H1 (cell line): ENCODE results near the gene AP2A2.

Experiments
- EZH2 ChIP-seq: fragments of 200-600 bp; sonication (generic); IDR thresholded peaks from 2 replicates; pipeline ENCODE4 v1.7.1; 2012; ENCODE audit warnings: low read depth, mild to moderate bottlenecking, moderate library complexity, low read length, inconsistent platforms; ENCODE audit not compliant: severe bottlenecking
- GTF2F1 ChIP-seq: IDR thresholded peaks from 2 replicates; pipeline ENCODE4 v1.6.1; 2012; ENCODE audit warnings: low read depth, low read length, improper control_type of control experiment, borderline replicate concordance
- NRF1 ChIP-seq: IDR thresholded peaks from 2 replicates; pipeline ENCODE4 v1.6.1; 2011; ENCODE audit warnings: mild to moderate bottlenecking, low read depth, low read length, improper control_type of control experiment
- POLR2A ChIP-seq, 2 experiments: IDR thresholded peaks; 1 replicate in 1 of 2; 2 replicates in 1 of 2; pipeline ENCODE4 v1.6.1; 2011; ENCODE audit warnings: low read depth in 2 of 2, low read length in 2 of 2, mild to moderate bottlenecking in 2 of 2; ENCODE audit errors: control extremely low read depth in 1 of 2
- POLR2AphosphoS5 ChIP-seq: IDR thresholded peaks from 2 replicates; pipeline ENCODE4 v1.6.1; 2011; ENCODE audit warnings: low read depth, low read length
- SIN3A ChIP-seq, 2 experiments: IDR thresholded peaks in 1 of 2; conservative IDR thresholded peaks in 1 of 2; 2 replicates each; pipeline ENCODE4 v1.6.1; 2011 to 2012; ENCODE audit warnings: low read length in 2 of 2, improper control_type of control experiment in 1 of 2, low read depth in 1 of 2, mild to moderate bottlenecking in 1 of 2
- TAF1 ChIP-seq: IDR thresholded peaks from 2 replicates; pipeline ENCODE4 v1.6.1; 2011; ENCODE audit warnings: mild to moderate bottlenecking, low read depth, low read length
- TBP ChIP-seq: IDR thresholded peaks from 2 replicates; pipeline ENCODE4 v1.6.1; 2011; ENCODE audit warnings: low read depth, low read length, improper control_type of control experiment
- TF ChIP-seq, protein P1 (sequence below), 3 experiments: IDR thresholded peaks; 1 replicate in 2 of 3; 2 replicates in 1 of 3; pipeline versions ENCODE4 v1.5.1 to v1.6.1; 2011; ENCODE audit warnings: low read length in 3 of 3, mild to moderate bottlenecking in 3 of 3, inconsistent platforms in 2 of 3, low read depth in 1 of 3, moderate library complexity in 1 of 3; ENCODE audit not compliant: insufficient read depth in 1 of 3; ENCODE audit errors: control extremely low read depth in 1 of 3
- TF ChIP-seq, protein P2 (sequence below): IDR thresholded peaks from 2 replicates; pipeline ENCODE4 v1.6.1; 2011; ENCODE audit warnings: low read depth, mild to moderate bottlenecking, low read length; ENCODE audit not compliant: insufficient read depth

DNA sequence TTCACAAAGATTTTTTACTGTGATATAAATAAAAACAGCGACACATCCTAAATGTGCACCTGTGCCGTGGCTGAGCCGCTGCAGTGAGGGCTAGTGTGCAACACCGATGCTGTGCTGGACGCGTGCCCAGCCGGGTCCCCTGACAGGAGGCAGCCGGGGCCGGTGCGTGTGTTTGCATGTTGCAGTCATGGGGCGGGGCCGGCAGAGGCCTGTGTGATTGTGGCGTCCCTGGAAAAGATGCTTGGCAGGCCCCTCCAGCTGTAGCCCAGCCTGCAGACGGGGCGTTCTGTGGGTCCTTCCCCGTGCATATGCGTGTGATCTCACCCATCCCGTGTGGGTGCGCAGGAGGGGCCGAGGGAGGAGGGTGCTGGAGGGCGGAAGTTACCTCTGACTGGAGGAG is 80.3 kb downstream of the AP2A2 start:
- TF ChIP-seq POLR2A (IDR thresholded peaks at IDR 0.05; ENCODE audit: control extremely low read depth in 1 of 2, low read depth in 2 of 2, low read length in 2 of 2) (no peak), TBP (no peak), NRF1 (no peak), GTF2F1 (no peak), EZH2 (no peak), TAF1 (no peak), SIN3A (conservative IDR thresholded peaks at IDR 0.05 in 1 of 2, IDR thresholded peaks at IDR 0.05 in 1 of 2; ENCODE audit: low read depth in 1 of 2, low read length in 2 of 2) (no peak), POLR2AphosphoS5 (no peak)
- TF ChIP-seq, protein P1, sequence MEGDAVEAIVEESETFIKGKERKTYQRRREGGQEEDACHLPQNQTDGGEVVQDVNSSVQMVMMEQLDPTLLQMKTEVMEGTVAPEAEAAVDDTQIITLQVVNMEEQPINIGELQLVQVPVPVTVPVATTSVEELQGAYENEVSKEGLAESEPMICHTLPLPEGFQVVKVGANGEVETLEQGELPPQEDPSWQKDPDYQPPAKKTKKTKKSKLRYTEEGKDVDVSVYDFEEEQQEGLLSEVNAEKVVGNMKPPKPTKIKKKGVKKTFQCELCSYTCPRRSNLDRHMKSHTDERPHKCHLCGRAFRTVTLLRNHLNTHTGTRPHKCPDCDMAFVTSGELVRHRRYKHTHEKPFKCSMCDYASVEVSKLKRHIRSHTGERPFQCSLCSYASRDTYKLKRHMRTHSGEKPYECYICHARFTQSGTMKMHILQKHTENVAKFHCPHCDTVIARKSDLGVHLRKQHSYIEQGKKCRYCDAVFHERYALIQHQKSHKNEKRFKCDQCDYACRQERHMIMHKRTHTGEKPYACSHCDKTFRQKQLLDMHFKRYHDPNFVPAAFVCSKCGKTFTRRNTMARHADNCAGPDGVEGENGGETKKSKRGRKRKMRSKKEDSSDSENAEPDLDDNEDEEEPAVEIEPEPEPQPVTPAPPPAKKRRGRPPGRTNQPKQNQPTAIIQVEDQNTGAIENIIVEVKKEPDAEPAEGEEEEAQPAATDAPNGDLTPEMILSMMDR (IDR thresholded peaks at IDR 0.05; ENCODE audit: control extremely low read depth in 1 of 3, insufficient read depth in 1 of 3, low read depth in 1 of 3, low read length in 3 of 3), result no peak
- TF ChIP-seq, protein P2, sequence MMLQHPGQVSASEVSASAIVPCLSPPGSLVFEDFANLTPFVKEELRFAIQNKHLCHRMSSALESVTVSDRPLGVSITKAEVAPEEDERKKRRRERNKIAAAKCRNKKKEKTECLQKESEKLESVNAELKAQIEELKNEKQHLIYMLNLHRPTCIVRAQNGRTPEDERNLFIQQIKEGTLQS, result no peak
